ENCODE data around the gene OR11H7. TPM values are rescaled to one million over a fixed set of nuclear protein-coding genes. Genes with fewer than 3 reads are reported as not detected.
A peak's percentile ranks its signal among the peaks of the same experiment; 100 is the strongest.
"Not testable (repeated sequence)": the region's sequence is repeated elsewhere in the genome, so short reads cannot be mapped to it uniquely, and the experiment has no call there.

OR11H7 gene
- total and polyA plus RNA-seq, 10 donors, result not detected

DNA sequence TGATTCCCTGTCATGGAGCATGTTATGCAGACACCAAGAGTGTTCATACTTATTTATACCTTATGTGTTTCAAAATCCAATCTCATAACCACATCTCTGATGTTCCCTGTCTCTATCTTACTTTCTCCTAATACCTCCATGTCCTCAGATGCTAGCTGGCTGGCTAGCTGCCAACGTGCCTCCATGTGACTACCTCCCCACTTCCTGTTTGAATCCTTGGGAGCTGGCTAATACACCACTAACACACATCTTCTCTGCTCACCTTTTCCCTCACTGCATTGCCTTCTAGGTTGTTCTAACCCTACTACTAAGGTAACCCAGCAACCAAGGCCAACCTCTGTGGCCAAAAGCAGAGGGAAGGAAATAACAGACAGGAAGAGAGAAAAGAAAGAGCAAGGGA is 49.6 kb downstream of the OR11H7 start:
- peak in 1 of 3 donors; percentile 27 for TF ChIP-seq POLR2AphosphoS5 (IDR thresholded peaks at IDR 0.05)
- TF ChIP-seq, protein P1, sequence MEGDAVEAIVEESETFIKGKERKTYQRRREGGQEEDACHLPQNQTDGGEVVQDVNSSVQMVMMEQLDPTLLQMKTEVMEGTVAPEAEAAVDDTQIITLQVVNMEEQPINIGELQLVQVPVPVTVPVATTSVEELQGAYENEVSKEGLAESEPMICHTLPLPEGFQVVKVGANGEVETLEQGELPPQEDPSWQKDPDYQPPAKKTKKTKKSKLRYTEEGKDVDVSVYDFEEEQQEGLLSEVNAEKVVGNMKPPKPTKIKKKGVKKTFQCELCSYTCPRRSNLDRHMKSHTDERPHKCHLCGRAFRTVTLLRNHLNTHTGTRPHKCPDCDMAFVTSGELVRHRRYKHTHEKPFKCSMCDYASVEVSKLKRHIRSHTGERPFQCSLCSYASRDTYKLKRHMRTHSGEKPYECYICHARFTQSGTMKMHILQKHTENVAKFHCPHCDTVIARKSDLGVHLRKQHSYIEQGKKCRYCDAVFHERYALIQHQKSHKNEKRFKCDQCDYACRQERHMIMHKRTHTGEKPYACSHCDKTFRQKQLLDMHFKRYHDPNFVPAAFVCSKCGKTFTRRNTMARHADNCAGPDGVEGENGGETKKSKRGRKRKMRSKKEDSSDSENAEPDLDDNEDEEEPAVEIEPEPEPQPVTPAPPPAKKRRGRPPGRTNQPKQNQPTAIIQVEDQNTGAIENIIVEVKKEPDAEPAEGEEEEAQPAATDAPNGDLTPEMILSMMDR (IDR thresholded peaks at IDR 0.05 in 8 of 11, conservative IDR thresholded peaks at IDR 0.05 in 3 of 11), result no peak
- peaks cover 3 to 27% (median 22%) of the 10 kb centered on the region in 8 donors for H3K9me3 ChIP-seq
- H3K27me3 ChIP-seq (replicated peaks in 1 of 7), result no peaks in the 10 kb centered on the region
- peaks cover 0 to 7% (median 0%) of the 10 kb centered on the region in 6 donors for H3K4me1 ChIP-seq
- H3K36me3 ChIP-seq, result peaks cover 0 to 56% (median 2%) of the 10 kb centered on the region in 6 donors
- 6 to 42% (median 22%) methylated on average over 1 of the region's 1 CpG for WGBS, 5 donors
- no peak for DNase-seq
- H3K4me3 ChIP-seq, result no peak overlapping the region
- intact Hi-C loops (cut with DNase I; ENCODE audit: low total_unique reads), result no loop called here
- no peak overlapping the region for H3K27ac ChIP-seq

DNA sequence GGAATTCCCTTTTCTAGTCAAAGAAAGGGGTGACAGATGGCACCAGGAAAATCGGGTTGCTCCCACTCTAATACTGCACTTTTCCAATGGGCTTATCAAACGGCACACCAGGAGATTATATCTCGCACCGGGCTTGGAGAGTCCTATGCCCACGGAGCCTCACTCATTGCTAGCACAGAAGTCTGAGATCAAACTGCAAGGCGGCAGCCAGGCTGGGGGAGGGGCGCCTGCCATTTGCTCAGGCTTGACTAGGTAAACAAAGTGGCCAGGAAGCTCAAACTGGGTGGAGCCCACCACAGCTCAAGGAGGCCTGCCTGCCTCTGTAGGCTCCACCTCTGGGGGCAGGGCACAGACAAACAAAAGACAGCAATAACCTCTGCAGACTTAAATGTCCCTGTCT is 51.5 kb downstream of the OR11H7 start:
- H3K4me1 ChIP-seq; intact Hi-C loops (cut with DNase I; ENCODE audit: low total_unique reads); H3K4me3 ChIP-seq; H3K27me3 ChIP-seq (replicated peaks in 1 of 7); DNase-seq; H3K27ac ChIP-seq: not testable (repeated sequence)
- peaks cover 0 to 45% (median 2%) of the 10 kb centered on the region in 6 donors for H3K36me3 ChIP-seq
- 83 to 95% (median 94%) methylated on average over 7 of the region's 7 CpGs for WGBS, 5 donors
- H3K9me3 ChIP-seq, result peaks cover 0 to 12% (median 7%) of the 10 kb centered on the region in 8 donors

Other genes starting within 250 kb of the OR11H7 start
- not detected for gene OR4Q2, start 226.8 kb upstream of the OR11H7 start, total RNA-seq
- gene OR4Q2, start 226.8 kb upstream of the OR11H7 start, polyA plus RNA-seq, result not detected
- gene OR4K14, start 209.7 kb upstream of the OR11H7 start, total RNA-seq, result not detected
- not detected for gene OR4K14, start 209.7 kb upstream of the OR11H7 start, polyA plus RNA-seq
- gene OR4K13, start 192.9 kb upstream of the OR11H7 start, total RNA-seq, result not detected
- gene OR4K13, start 192.9 kb upstream of the OR11H7 start, polyA plus RNA-seq, result not detected
- not detected for gene OR4L1, start 168.9 kb upstream of the OR11H7 start, total RNA-seq
- gene OR4L1, start 168.9 kb upstream of the OR11H7 start, polyA plus RNA-seq, result not detected
- not detected for gene OR4K17, start 118.2 kb upstream of the OR11H7 start, total RNA-seq
- gene OR4K17, start 118.2 kb upstream of the OR11H7 start, polyA plus RNA-seq, result not detected
- not detected for gene OR4N5, start 90.2 kb upstream of the OR11H7 start, total RNA-seq
- gene OR4N5, start 90.2 kb upstream of the OR11H7 start, polyA plus RNA-seq, result not detected
- not detected for gene OR11G2, start 38.1 kb upstream of the OR11H7 start, total RNA-seq
- gene OR11G2, start 38.1 kb upstream of the OR11H7 start, polyA plus RNA-seq, result not detected
- not detected for gene OR11H6, start 5.3 kb upstream of the OR11H7 start, total RNA-seq
- not detected for gene OR11H6, start 5.3 kb upstream of the OR11H7 start, polyA plus RNA-seq
- gene OR11H4, start 10.3 kb downstream of the OR11H7 start, total RNA-seq, result not detected
- gene OR11H4, start 10.3 kb downstream of the OR11H7 start, polyA plus RNA-seq, result not detected
- gene TTC5, start 77.0 kb downstream of the OR11H7 start, total RNA-seq, result 10 to 100 TPM; 12.5 to 21.9 (median 18.8) TPM
- 1 to 10 TPM; 5.9 to 7.2 (median 6.7) TPM for gene TTC5, start 77.0 kb downstream of the OR11H7 start, polyA plus RNA-seq
- gene CCNB1IP1, start 104.3 kb downstream of the OR11H7 start, total RNA-seq, result 10 to 100 TPM; 21.1 to 32.8 (median 27.9) TPM
- 10 to 100 TPM; 30.4 to 49.1 (median 43.6) TPM for gene CCNB1IP1, start 104.3 kb downstream of the OR11H7 start, polyA plus RNA-seq
- 10 to 100 TPM; 10.9 to 25.0 (median 17.2) TPM for gene PARP2, start 114.7 kb downstream of the OR11H7 start, total RNA-seq
- gene PARP2, start 114.7 kb downstream of the OR11H7 start, polyA plus RNA-seq, result 10 to 100 TPM in 2 of 3 donors, 1 to 10 TPM in 1; 9.1 to 12.0 (median 11.3) TPM
- gene TEP1, start 184.5 kb downstream of the OR11H7 start, total RNA-seq, result 10 to 100 TPM; 55.1 to 91.7 (median 70.5) TPM
- 10 to 100 TPM; 19.2 to 38.7 (median 26.7) TPM for gene TEP1, start 184.5 kb downstream of the OR11H7 start, polyA plus RNA-seq
- gene KLHL33, start 207.2 kb downstream of the OR11H7 start, total RNA-seq, result 1 to 10 TPM in 2 of 7 donors, under 1 TPM in 4, not detected in 1; 0.47 to 2.9 (median 0.86) TPM
- under 1 TPM; 0.22 to 0.54 (median 0.32) TPM for gene KLHL33, start 207.2 kb downstream of the OR11H7 start, polyA plus RNA-seq
- gene OSGEP, start 225.8 kb downstream of the OR11H7 start, total RNA-seq, result 100 to 1,000 TPM in 2 of 7 donors, 10 to 100 TPM in 5; 48.6 to 110 (median 72.6) TPM
- gene OSGEP, start 225.8 kb downstream of the OR11H7 start, polyA plus RNA-seq, result 100 to 1,000 TPM in 1 of 3 donors, 10 to 100 TPM in 2; 78.7 to 107 (median 87.1) TPM
- 100 to 1,000 TPM in 6 of 7 donors, 10 to 100 TPM in 1; 89.4 to 153 (median 104) TPM for gene APEX1, start 226.2 kb downstream of the OR11H7 start, total RNA-seq
- gene APEX1, start 226.2 kb downstream of the OR11H7 start, polyA plus RNA-seq, result 100 to 1,000 TPM; 139 to 151 (median 140) TPM
- 10 to 100 TPM; 32.5 to 45.6 (median 38.4) TPM for gene PIP4P1, start 232.5 kb downstream of the OR11H7 start, total RNA-seq
- 10 to 100 TPM; 37.1 to 79.6 (median 55.9) TPM for gene PIP4P1, start 232.5 kb downstream of the OR11H7 start, polyA plus RNA-seq
- gene PNP, start 240.4 kb downstream of the OR11H7 start, total RNA-seq, result 10 to 100 TPM; 36.0 to 93.1 (median 65.5) TPM
- gene PNP, start 240.4 kb downstream of the OR11H7 start, polyA plus RNA-seq, result 10 to 100 TPM; 44.8 to 64.3 (median 48.2) TPM

Data from spleen (tissue), 11 donors.